ENCODE results near the gene B3GNT5. TPM values are rescaled to one million over a fixed set of nuclear protein-coding genes. Genes with fewer than 3 reads are reported as not detected.

The B3GNT5 gene
- 10 to 100 TPM; 11.0 to 23.4 TPM for total RNA-seq
- 10 to 100 TPM; 17.8 to 25.7 TPM for polyA plus RNA-seq (ENCODE audit: insufficient read length in 2 of 2)
- long read RNA-seq, donor 1, full-length matches to known transcripts = 5 of 5 reads
- long read RNA-seq, donor 1, partial matches to known transcripts = 0 of 5 reads
- long read RNA-seq, donor 1, other reads (novel, unspliced or antisense) = 0 of 5 reads
- long read RNA-seq, donor 2, full-length matches to known transcripts = 7 of 7 reads
- long read RNA-seq, donor 2, partial matches to known transcripts = 0 of 7 reads
- long read RNA-seq, donor 2, other reads (novel, unspliced or antisense) = 0 of 7 reads
- long read RNA-seq, donor 3, transcript B3GNT5-202 (2 exons, 3,368 nt) = major isoform, 5 of 5 reads
- long read RNA-seq, donor 3, partial matches to known transcripts = 0 of 5 reads
- long read RNA-seq, donor 3, other reads (novel, unspliced or antisense) = 0 of 5 reads
- long read RNA-seq, donor 4, full-length matches to known transcripts = 4 of 4 reads
- long read RNA-seq, donor 4, partial matches to known transcripts = 0 of 4 reads
- long read RNA-seq, donor 4, other reads (novel, unspliced or antisense) = 0 of 4 reads

- H3K27ac ChIP-seq (ENCODE audit: low read depth, low read length) = peak within 1 kb of the TSS; percentile 86
- peaks cover 9% of the 10 kb centered on the region for H3K4me1 ChIP-seq (ENCODE audit: control insufficient read depth, insufficient read depth, low read length)
- under 1% methylated on average over 43 of the region's 43 CpGs for WGBS (ENCODE audit: insufficient coverage)
- no peaks in the 10 kb centered on the region for H3K27me3 ChIP-seq (ENCODE audit: control insufficient read depth, insufficient read depth, low read length)
- no peaks in the 10 kb centered on the region for H3K36me3 ChIP-seq (ENCODE audit: control insufficient read depth, insufficient read depth, low read length)
- DNase-seq (ENCODE audit: low read depth in 4 of 6, low spot score in 6 of 6) = peak in 1 of 6 donors; percentile 29
- peak within 1 kb of the TSS; percentile 81 for H3K4me3 ChIP-seq (ENCODE audit: low read depth, low read length)
- H3K9me3 ChIP-seq (ENCODE audit: control insufficient read depth, insufficient read depth, low read length) = no peaks in the 10 kb centered on the region
Observed at GRCh38 chr3:183252973-183253527, at the start of gene B3GNT5. Gene B3GNT5 (plus strand): TSS chr3:183253253. CDS start chr3:183269799, 16,546 bp downstream.

GRCh38 chr3:183203670-183204069, 49.4 kb upstream of the B3GNT5 start:
- Histone ChIP-seq H3K27ac (ENCODE audit: low read depth, low read length) (no peak overlapping the region), H3K9me3 (ENCODE audit: control insufficient read depth, insufficient read depth, low read length) (peaks cover 2% of the 10 kb centered on the region), H3K4me1 (ENCODE audit: control insufficient read depth, insufficient read depth, low read length) (no peaks in the 10 kb centered on the region), H3K27me3 (ENCODE audit: control insufficient read depth, insufficient read depth, low read length) (no peaks in the 10 kb centered on the region), H3K36me3 (ENCODE audit: control insufficient read depth, insufficient read depth, low read length) (no peaks in the 10 kb centered on the region), H3K4me3 (ENCODE audit: low read depth, low read length) (no peak overlapping the region)
- DNase-seq (ENCODE audit: low read depth in 4 of 6, low spot score in 6 of 6) = no peak

- no CpG with 5 or more reads among the region's 2 CpGs for WGBS (ENCODE audit: insufficient coverage)
- peaks cover 2% of the 10 kb centered on the region for H3K9me3 ChIP-seq (ENCODE audit: control insufficient read depth, insufficient read depth, low read length)
- no peak for DNase-seq (ENCODE audit: low read depth in 4 of 6, low spot score in 6 of 6)
- no peaks in the 10 kb centered on the region for H3K4me1 ChIP-seq (ENCODE audit: control insufficient read depth, insufficient read depth, low read length)
- H3K36me3 ChIP-seq (ENCODE audit: control insufficient read depth, insufficient read depth, low read length) = no peaks in the 10 kb centered on the region
- H3K27ac ChIP-seq (ENCODE audit: low read depth, low read length) = no peak overlapping the region
- no peak overlapping the region for H3K4me3 ChIP-seq (ENCODE audit: low read depth, low read length)
- H3K27me3 ChIP-seq (ENCODE audit: control insufficient read depth, insufficient read depth, low read length) = no peaks in the 10 kb centered on the region
Observed at GRCh38 chr3:183208260-183208659, 44.8 kb upstream of the B3GNT5 start.

- no CpG with 5 or more reads among the region's 2 CpGs for WGBS (ENCODE audit: insufficient coverage)
- no peak for DNase-seq (ENCODE audit: low read depth in 4 of 6, low spot score in 6 of 6)
- Histone ChIP-seq H3K27ac (ENCODE audit: low read depth, low read length) (no peak overlapping the region), H3K4me3 (ENCODE audit: low read depth, low read length) (no peak overlapping the region), H3K27me3 (ENCODE audit: control insufficient read depth, insufficient read depth, low read length) (no peaks in the 10 kb centered on the region), H3K4me1 (ENCODE audit: control insufficient read depth, insufficient read depth, low read length) (no peaks in the 10 kb centered on the region), H3K9me3 (ENCODE audit: control insufficient read depth, insufficient read depth, low read length) (peaks cover 2% of the 10 kb centered on the region), H3K36me3 (ENCODE audit: control insufficient read depth, insufficient read depth, low read length) (no peaks in the 10 kb centered on the region)
Observed at GRCh38 chr3:183208800-183209199, 44.3 kb upstream of the B3GNT5 start.

GRCh38 chr3:183210341-183210740, 42.7 kb upstream of the B3GNT5 start:
- WGBS (ENCODE audit: insufficient coverage) = 100% methylated on average over 2 of the region's 5 CpGs
- Histone ChIP-seq H3K4me3 (ENCODE audit: low read depth, low read length) (no peak overlapping the region), H3K4me1 (ENCODE audit: control insufficient read depth, insufficient read depth, low read length) (no peaks in the 10 kb centered on the region), H3K27ac (ENCODE audit: low read depth, low read length) (no peak overlapping the region), H3K36me3 (ENCODE audit: control insufficient read depth, insufficient read depth, low read length) (no peaks in the 10 kb centered on the region), H3K9me3 (ENCODE audit: control insufficient read depth, insufficient read depth, low read length) (no peaks in the 10 kb centered on the region), H3K27me3 (ENCODE audit: control insufficient read depth, insufficient read depth, low read length) (no peaks in the 10 kb centered on the region)
- no peak for DNase-seq (ENCODE audit: low read depth in 4 of 6, low spot score in 6 of 6)

- no peak overlapping the region for H3K4me3 ChIP-seq (ENCODE audit: low read depth, low read length)
- H3K9me3 ChIP-seq (ENCODE audit: control insufficient read depth, insufficient read depth, low read length) = no peaks in the 10 kb centered on the region
- whole genome bisulfite sequencing (ENCODE audit: insufficient coverage) = 72% methylated on average over 9 of the region's 9 CpGs
- H3K36me3 ChIP-seq (ENCODE audit: control insufficient read depth, insufficient read depth, low read length) = no peaks in the 10 kb centered on the region
- H3K27me3 ChIP-seq (ENCODE audit: control insufficient read depth, insufficient read depth, low read length) = no peaks in the 10 kb centered on the region
- no peak overlapping the region for H3K27ac ChIP-seq (ENCODE audit: low read depth, low read length)
- no peak for DNase-seq (ENCODE audit: low read depth in 4 of 6, low spot score in 6 of 6)
- H3K4me1 ChIP-seq (ENCODE audit: control insufficient read depth, insufficient read depth, low read length) = no peaks in the 10 kb centered on the region
Observed at GRCh38 chr3:183210862-183211341, 42.2 kb upstream of the B3GNT5 start.

- Histone ChIP-seq H3K36me3 (ENCODE audit: control insufficient read depth, insufficient read depth, low read length) (no peaks in the 10 kb centered on the region), H3K27ac (ENCODE audit: low read depth, low read length) (peak overlapping the region; percentile 29), H3K4me1 (ENCODE audit: control insufficient read depth, insufficient read depth, low read length) (no peaks in the 10 kb centered on the region), H3K4me3 (ENCODE audit: low read depth, low read length) (no peak overlapping the region), H3K9me3 (ENCODE audit: control insufficient read depth, insufficient read depth, low read length) (no peaks in the 10 kb centered on the region), H3K27me3 (ENCODE audit: control insufficient read depth, insufficient read depth, low read length) (no peaks in the 10 kb centered on the region)
- DNase-seq (ENCODE audit: low read depth in 4 of 6, low spot score in 6 of 6) = no peak
- 90% methylated on average over 8 of the region's 13 CpGs for WGBS (ENCODE audit: insufficient coverage)
Observed at GRCh38 chr3:183211352-183211751, 41.7 kb upstream of the B3GNT5 start.

GRCh38 chr3:183212096-183212495, 41.0 kb upstream of the B3GNT5 start:
- Histone ChIP-seq H3K9me3 (ENCODE audit: control insufficient read depth, insufficient read depth, low read length) (no peaks in the 10 kb centered on the region), H3K4me1 (ENCODE audit: control insufficient read depth, insufficient read depth, low read length) (no peaks in the 10 kb centered on the region), H3K4me3 (ENCODE audit: low read depth, low read length) (no peak overlapping the region), H3K36me3 (ENCODE audit: control insufficient read depth, insufficient read depth, low read length) (no peaks in the 10 kb centered on the region), H3K27ac (ENCODE audit: low read depth, low read length) (peak overlapping the region; percentile 29), H3K27me3 (ENCODE audit: control insufficient read depth, insufficient read depth, low read length) (no peaks in the 10 kb centered on the region)
- no peak for DNase-seq (ENCODE audit: low read depth in 4 of 6, low spot score in 6 of 6)
- 88% methylated on average over 11 of the region's 12 CpGs for WGBS (ENCODE audit: insufficient coverage)

- Histone ChIP-seq H3K4me1 (ENCODE audit: control insufficient read depth, insufficient read depth, low read length) (no peaks in the 10 kb centered on the region), H3K36me3 (ENCODE audit: control insufficient read depth, insufficient read depth, low read length) (no peaks in the 10 kb centered on the region), H3K27me3 (ENCODE audit: control insufficient read depth, insufficient read depth, low read length) (no peaks in the 10 kb centered on the region), H3K9me3 (ENCODE audit: control insufficient read depth, insufficient read depth, low read length) (no peaks in the 10 kb centered on the region), H3K27ac (ENCODE audit: low read depth, low read length) (no peak overlapping the region), H3K4me3 (ENCODE audit: low read depth, low read length) (no peak overlapping the region)
- DNase-seq (ENCODE audit: low read depth in 4 of 6, low spot score in 6 of 6) = peak in 1 of 6 donors; percentile 19
- 76% methylated on average over 2 of the region's 7 CpGs for WGBS (ENCODE audit: insufficient coverage)
Observed at GRCh38 chr3:183212565-183212964, 40.5 kb upstream of the B3GNT5 start.
